NCI-H345 (cell line): ENCODE results near the gene C19orf44.
"Not testable (repeated sequence)": the region's sequence is repeated elsewhere in the genome, so short reads cannot be mapped to it uniquely, and the experiment has no call there.

Experiments
- DNase-seq: peaks from one replicate; lab custom pipeline; 2025; lab: John Stamatoyannopoulos, UW

The C19orf44 gene

GRCh38 chr19:16467581-16467980, 28.6 kb upstream of the C19orf44 start:
- DNase-seq = no peak

- DNase-seq = no peak
These were observed 25.7 kb upstream of the C19orf44 start for GRCh38 chr19:16470541-16470910.

GRCh38 chr19:16470911-16471811, 25.0 kb upstream of the C19orf44 start:
- no peak for DNase-seq

- DNase-seq = not testable (repeated sequence)
These were observed 23.7 kb upstream of the C19orf44 start for GRCh38 chr19:16472559-16472899.

- DNase-seq = no peak
These were observed 23.2 kb upstream of the C19orf44 start for GRCh38 chr19:16472992-16473391.

- DNase-seq = no peak
These were observed 22.3 kb upstream of the C19orf44 start for GRCh38 chr19:16473875-16474392.

GRCh38 chr19:16476401-16476800, 19.8 kb upstream of the C19orf44 start:
- DNase-seq = no peak

- DNase-seq = no peak
These were observed 18.9 kb upstream of the C19orf44 start for GRCh38 chr19:16477311-16477710.

GRCh38 chr19:16482745-16483144, 13.4 kb upstream of the C19orf44 start:
- no peak for DNase-seq

GRCh38 chr19:16486476-16486875, 9.7 kb upstream of the C19orf44 start:
- DNase-seq = not testable (repeated sequence)

- DNase-seq = no peak
These were observed 404 bp downstream of the C19orf44 start for GRCh38 chr19:16496613-16496983.

GRCh38 chr19:16497042-16497441, 848 bp downstream of the C19orf44 start:
- no peak for DNase-seq

GRCh38 chr19:16497837-16498236, 1.6 kb downstream of the C19orf44 start:
- DNase-seq = no peak

GRCh38 chr19:16504271-16504670, 8.1 kb downstream of the C19orf44 start:
- DNase-seq = no peak

- DNase-seq = not testable (repeated sequence)
These were observed 10.0 kb downstream of the C19orf44 start for GRCh38 chr19:16506161-16506560.

GRCh38 chr19:16506961-16507360, 10.8 kb downstream of the C19orf44 start:
- DNase-seq = no peak

GRCh38 chr19:16508546-16508945, 12.4 kb downstream of the C19orf44 start:
- DNase-seq = no peak

GRCh38 chr19:16509141-16510061, 13.2 kb downstream of the C19orf44 start:
- no peak for DNase-seq

- not testable (repeated sequence) for DNase-seq
These were observed 16.4 kb downstream of the C19orf44 start for GRCh38 chr19:16512611-16513010.

- DNase-seq = no peak
These were observed 18.3 kb downstream of the C19orf44 start for GRCh38 chr19:16514383-16515019.

- no peak for DNase-seq
These were observed 20.2 kb downstream of the C19orf44 start for GRCh38 chr19:16516381-16516780.

- no peak for DNase-seq
These were observed 20.9 kb downstream of the C19orf44 start for GRCh38 chr19:16516923-16517610.
